Measurements from ENCODE around the gene RBM19. TPM values are rescaled to one million over a fixed set of nuclear protein-coding genes. Genes with fewer than 3 reads are reported as not detected.

RBM19 gene
- total and polyA plus RNA-seq, 12 donors: 13.3 to 26.6 (median 16.2) TPM

- intact Hi-C loops (cut with DNase I): no loop called here
- H3K9me3 ChIP-seq: no peaks in the 10 kb centered on the region
- TF ChIP-seq, protein P1, sequence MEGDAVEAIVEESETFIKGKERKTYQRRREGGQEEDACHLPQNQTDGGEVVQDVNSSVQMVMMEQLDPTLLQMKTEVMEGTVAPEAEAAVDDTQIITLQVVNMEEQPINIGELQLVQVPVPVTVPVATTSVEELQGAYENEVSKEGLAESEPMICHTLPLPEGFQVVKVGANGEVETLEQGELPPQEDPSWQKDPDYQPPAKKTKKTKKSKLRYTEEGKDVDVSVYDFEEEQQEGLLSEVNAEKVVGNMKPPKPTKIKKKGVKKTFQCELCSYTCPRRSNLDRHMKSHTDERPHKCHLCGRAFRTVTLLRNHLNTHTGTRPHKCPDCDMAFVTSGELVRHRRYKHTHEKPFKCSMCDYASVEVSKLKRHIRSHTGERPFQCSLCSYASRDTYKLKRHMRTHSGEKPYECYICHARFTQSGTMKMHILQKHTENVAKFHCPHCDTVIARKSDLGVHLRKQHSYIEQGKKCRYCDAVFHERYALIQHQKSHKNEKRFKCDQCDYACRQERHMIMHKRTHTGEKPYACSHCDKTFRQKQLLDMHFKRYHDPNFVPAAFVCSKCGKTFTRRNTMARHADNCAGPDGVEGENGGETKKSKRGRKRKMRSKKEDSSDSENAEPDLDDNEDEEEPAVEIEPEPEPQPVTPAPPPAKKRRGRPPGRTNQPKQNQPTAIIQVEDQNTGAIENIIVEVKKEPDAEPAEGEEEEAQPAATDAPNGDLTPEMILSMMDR (IDR thresholded peaks at IDR 0.05): no peak
- H3K27me3 ChIP-seq: peaks cover 0 to 70% (median 46%) of the 10 kb centered on the region in 7 donors
- no peak overlapping the region for H3K4me3 ChIP-seq
- no peaks in the 10 kb centered on the region for H3K4me1 ChIP-seq
- H3K27ac ChIP-seq: no peak overlapping the region
- no peak for DNase-seq
- H3K36me3 ChIP-seq: no peaks in the 10 kb centered on the region
- 29 to 30% methylated on average over 10 of the region's 10 CpGs for WGBS, 2 donors
- ATAC-seq: no peak
These were observed 24.4 kb upstream of the RBM19 start for GRCh38 chr12:113990250-113991223.

DNA sequence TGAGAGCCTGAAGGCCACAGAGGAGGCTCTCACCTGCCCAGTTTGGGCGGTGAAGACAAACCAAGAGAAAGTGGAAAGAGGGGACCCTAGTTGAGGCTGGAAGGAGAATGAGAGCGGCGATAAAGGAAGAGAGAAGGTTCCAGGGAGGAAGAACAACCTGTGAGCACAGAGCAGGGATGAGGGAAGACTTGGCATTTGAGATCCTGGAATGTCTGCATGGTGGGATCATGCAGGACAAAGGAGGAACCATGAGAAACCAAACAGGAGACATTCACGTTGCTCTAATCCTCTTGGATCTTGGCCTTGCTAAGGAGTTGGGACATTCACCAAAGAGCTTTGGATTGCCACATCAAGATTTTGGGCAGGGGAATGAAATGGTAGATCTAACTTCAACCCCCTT lies 22.9 kb upstream of the RBM19 start:
- H3K27ac ChIP-seq: no peak overlapping the region
- no peaks in the 10 kb centered on the region for H3K4me1 ChIP-seq
- ATAC-seq: no peak
- intact Hi-C loops (cut with DNase I): loop anchor here in 6 of 10 donors (10.0 kb wide), 2 partner anchors 646 to 1926 kb away; no protein-coding TSS in a partner anchor
- WGBS, 2 donors: 86 to 90% methylated on average over 4 of the region's 4 CpGs
- H3K27me3 ChIP-seq: peaks cover 0 to 71% (median 45%) of the 10 kb centered on the region in 7 donors
- H3K36me3 ChIP-seq: no peaks in the 10 kb centered on the region
- TF ChIP-seq, protein P1 (IDR thresholded peaks at IDR 0.05): no peak
- H3K9me3 ChIP-seq: no peaks in the 10 kb centered on the region
- no peak for DNase-seq
- H3K4me3 ChIP-seq: no peak overlapping the region

- no peaks in the 10 kb centered on the region for H3K9me3 ChIP-seq
- ATAC-seq (no peak), DNase-seq (no peak)
- H3K27me3 ChIP-seq: peaks cover 0 to 62% (median 36%) of the 10 kb centered on the region in 7 donors
- intact Hi-C loops (cut with DNase I): loop anchor here in 6 of 10 donors (10.0 kb wide), 2 partner anchors 647 to 1927 kb away; no protein-coding TSS in a partner anchor
- H3K4me1 ChIP-seq: no peaks in the 10 kb centered on the region
- H3K36me3 ChIP-seq: no peaks in the 10 kb centered on the region
- TF ChIP-seq, protein P1 (IDR thresholded peaks at IDR 0.05): no peak
- no peak overlapping the region for H3K27ac ChIP-seq
- 86% methylated on average over 4 of the region's 4 CpGs for WGBS, 2 donors
- H3K4me3 ChIP-seq: no peak overlapping the region
These were observed 21.9 kb upstream of the RBM19 start for GRCh38 chr12:113988064-113988451.

- Histone ChIP-seq H3K27ac (no peak overlapping the region), H3K27me3 (peaks cover 0 to 62% (median 31%) of the 10 kb centered on the region in 7 donors)
- WGBS, 2 donors: 65 to 69% methylated on average over 6 of the region's 6 CpGs
These were observed 21.3 kb upstream of the RBM19 start for GRCh38 chr12:113987261-113988063.

More at GRCh38 chr12:113987261-113988063, 21.3 kb upstream of the RBM19 start:
- H3K9me3 ChIP-seq: no peaks in the 10 kb centered on the region
- TF ChIP-seq, protein P1 (IDR thresholded peaks at IDR 0.05): no peak
- H3K4me3 ChIP-seq: no peak overlapping the region
- intact Hi-C loops (cut with DNase I): loop anchor here in 6 of 10 donors (10.0 kb wide), 2 partner anchors 647 to 1927 kb away; no protein-coding TSS in a partner anchor
- H3K4me1 ChIP-seq: no peaks in the 10 kb centered on the region
- no peak for DNase-seq
- no peak for ATAC-seq
- H3K36me3 ChIP-seq: no peaks in the 10 kb centered on the region

Measured in heart right ventricle (tissue), 16 donors.